ENCODE data around the gene ZP4. TPM values are rescaled to one million over a fixed set of nuclear protein-coding genes. Genes with fewer than 3 reads are reported as not detected.

Gene ZP4
- total and polyA plus RNA-seq, 2 experiments from 2014 or later = not detected

GRCh38 chr1:237888143-237888542 lies 2.6 kb downstream of the ZP4 start (continued):
- TF ChIP-seq ZNF462 (CRISPR knock-in tag; IDR thresholded peaks at IDR 0.05) (no peak), EZH2 (IDR thresholded peaks at IDR 0.05; ENCODE audit: low read depth, unreplicated experiment) (no peak), REST (IDR thresholded peaks at IDR 0.05; ENCODE audit: unreplicated experiment) (no peak), CREB1 (CRISPR knock-in tag; IDR thresholded peaks at IDR 0.05; ENCODE audit: low read depth) (no peak), JUNB (IDR thresholded peaks at IDR 0.05; ENCODE audit: unreplicated experiment) (no peak), POLR2AphosphoS5 (IDR thresholded peaks at IDR 0.05; ENCODE audit: low read depth) (no peak)

- ATAC-seq (no peak), DNase-seq (ENCODE audit: low spot score) (no peak)
- Histone ChIP-seq H2AFZ (no peak overlapping the region), H3K27ac (ENCODE audit: low read depth) (no peak overlapping the region), H3K4me2 (no peak overlapping the region), H3K36me3 (ENCODE audit: insufficient read depth) (no peaks in the 10 kb centered on the region), H3K4me3 (no peak overlapping the region), H3K79me2 (replicated peaks; ENCODE audit: insufficient read depth) (no peaks in the 10 kb centered on the region), H3K4me1 (ENCODE audit: insufficient read depth) (no peaks in the 10 kb centered on the region), H3K9me2 (ENCODE audit: insufficient read depth) (peaks cover 10% of the 10 kb centered on the region; the same call in 1 of the 2 replicates), H3K27me3 (ENCODE audit: insufficient read depth) (no peaks in the 10 kb centered on the region), H3F3A (replicated peaks; ENCODE audit: low read depth) (no peaks in the 10 kb centered on the region), H4K20me1 (replicated peaks; ENCODE audit: insufficient read depth) (no peaks in the 10 kb centered on the region)
- no peaks in the 10 kb centered on the region; the same call in 2 of the 3 replicates for H3K9me3 Mint-ChIP-seq
- H3K4me3 Mint-ChIP-seq = no peak overlapping the region
- H3K36me3 Mint-ChIP-seq (ENCODE audit: low read depth) = no peaks in the 10 kb centered on the region
- no peak overlapping the region for H3K27ac Mint-ChIP-seq
- peaks cover 6% of the 10 kb centered on the region for H3K27me3 Mint-ChIP-seq (ENCODE audit: insufficient read depth, low read depth, poor library complexity)
- no peaks in the 10 kb centered on the region; the same call in 2 of the 3 replicates for H3K4me1 Mint-ChIP-seq
- TF ChIP-seq POLR2AphosphoS5 (IDR thresholded peaks at IDR 0.05; ENCODE audit: low read depth) = no peak
- TF ChIP-seq ZNF462 (CRISPR knock-in tag; IDR thresholded peaks at IDR 0.05) = no peak
- no peak for TF ChIP-seq JUNB (IDR thresholded peaks at IDR 0.05; ENCODE audit: unreplicated experiment)
Observed at GRCh38 chr1:237887542-237887941, 3.2 kb downstream of the ZP4 start.

Data from GM23338 (cell line).